ENCODE measurements around the gene SRXN1.

GRCh38 chr20:669573-669972 is 16.6 kb upstream of the SRXN1 start:
- TF ChIP-seq CTCF (IDR thresholded peaks at IDR 0.05; ENCODE audit: insufficient read depth, low read length) (no peak), POLR2AphosphoS5 (IDR thresholded peaks at IDR 0.05; ENCODE audit: low read depth) (no peak)
